ENCODE measurements around the gene SUFU.

GRCh38 chr10:102645388-102645740 is 141.6 kb downstream of the SUFU start:
- peak in 1 of 2 donors; percentile 4 for TF ChIP-seq POLR2A (IDR thresholded peaks at IDR 0.05)
- no peak for TF ChIP-seq CTCF (IDR thresholded peaks at IDR 0.05)
